ENCODE data around the gene MSANTD1.

- TF ChIP-seq CTCF (IDR thresholded peaks at IDR 0.05) (no peak), POLR2A (IDR thresholded peaks at IDR 0.05) (no peak)
These were observed 27.0 kb upstream of the MSANTD1 start for GRCh38 chr4:3221996-3222395.
